ENCODE data around the gene WWP2. TPM values are rescaled to one million over a fixed set of nuclear protein-coding genes. Genes with fewer than 3 reads are reported as not detected.

The WWP2 gene
- total RNA-seq, 2 donors from 2014 or later = 144 to 146 TPM

DNA sequence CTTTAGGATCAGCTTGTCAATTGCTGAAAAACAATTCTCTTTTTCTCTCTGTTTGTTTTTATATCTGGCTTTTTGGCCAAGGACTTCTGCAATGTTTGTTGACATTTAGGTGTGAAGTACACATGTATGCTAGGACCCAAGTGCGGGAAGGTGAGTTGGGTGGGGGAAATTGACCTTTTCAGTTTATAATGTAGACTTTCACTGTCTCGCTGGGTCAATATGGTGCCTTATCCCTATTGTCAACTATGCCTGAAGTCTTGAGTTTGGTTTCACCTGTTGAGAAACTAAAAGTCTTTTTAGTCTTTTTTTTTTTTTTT is 9.5 kb downstream of the WWP2 start:
- H3K27me3 ChIP-seq (replicated peaks; ENCODE audit: insufficient read depth) = no peaks in the 10 kb centered on the region
- no peak for ATAC-seq (ENCODE audit: insufficient number of reproducible peaks, low FRiP score, low read depth)
- TF ChIP-seq, protein P1, sequence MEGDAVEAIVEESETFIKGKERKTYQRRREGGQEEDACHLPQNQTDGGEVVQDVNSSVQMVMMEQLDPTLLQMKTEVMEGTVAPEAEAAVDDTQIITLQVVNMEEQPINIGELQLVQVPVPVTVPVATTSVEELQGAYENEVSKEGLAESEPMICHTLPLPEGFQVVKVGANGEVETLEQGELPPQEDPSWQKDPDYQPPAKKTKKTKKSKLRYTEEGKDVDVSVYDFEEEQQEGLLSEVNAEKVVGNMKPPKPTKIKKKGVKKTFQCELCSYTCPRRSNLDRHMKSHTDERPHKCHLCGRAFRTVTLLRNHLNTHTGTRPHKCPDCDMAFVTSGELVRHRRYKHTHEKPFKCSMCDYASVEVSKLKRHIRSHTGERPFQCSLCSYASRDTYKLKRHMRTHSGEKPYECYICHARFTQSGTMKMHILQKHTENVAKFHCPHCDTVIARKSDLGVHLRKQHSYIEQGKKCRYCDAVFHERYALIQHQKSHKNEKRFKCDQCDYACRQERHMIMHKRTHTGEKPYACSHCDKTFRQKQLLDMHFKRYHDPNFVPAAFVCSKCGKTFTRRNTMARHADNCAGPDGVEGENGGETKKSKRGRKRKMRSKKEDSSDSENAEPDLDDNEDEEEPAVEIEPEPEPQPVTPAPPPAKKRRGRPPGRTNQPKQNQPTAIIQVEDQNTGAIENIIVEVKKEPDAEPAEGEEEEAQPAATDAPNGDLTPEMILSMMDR (IDR thresholded peaks at IDR 0.05) = no peak
- no peaks in the 10 kb centered on the region for H3K4me1 ChIP-seq (ENCODE audit: control insufficient read depth in 1 of 2, low read depth in 2 of 2)
- DNase-seq (ENCODE audit: low spot score) = no peak
- H3K9me3 ChIP-seq = peaks cover 4% of the 10 kb centered on the region
- H3K36me3 ChIP-seq = no peaks in the 10 kb centered on the region
- no peak overlapping the region for H3K27ac ChIP-seq
- H3K4me3 ChIP-seq = no peak overlapping the region

DNA sequence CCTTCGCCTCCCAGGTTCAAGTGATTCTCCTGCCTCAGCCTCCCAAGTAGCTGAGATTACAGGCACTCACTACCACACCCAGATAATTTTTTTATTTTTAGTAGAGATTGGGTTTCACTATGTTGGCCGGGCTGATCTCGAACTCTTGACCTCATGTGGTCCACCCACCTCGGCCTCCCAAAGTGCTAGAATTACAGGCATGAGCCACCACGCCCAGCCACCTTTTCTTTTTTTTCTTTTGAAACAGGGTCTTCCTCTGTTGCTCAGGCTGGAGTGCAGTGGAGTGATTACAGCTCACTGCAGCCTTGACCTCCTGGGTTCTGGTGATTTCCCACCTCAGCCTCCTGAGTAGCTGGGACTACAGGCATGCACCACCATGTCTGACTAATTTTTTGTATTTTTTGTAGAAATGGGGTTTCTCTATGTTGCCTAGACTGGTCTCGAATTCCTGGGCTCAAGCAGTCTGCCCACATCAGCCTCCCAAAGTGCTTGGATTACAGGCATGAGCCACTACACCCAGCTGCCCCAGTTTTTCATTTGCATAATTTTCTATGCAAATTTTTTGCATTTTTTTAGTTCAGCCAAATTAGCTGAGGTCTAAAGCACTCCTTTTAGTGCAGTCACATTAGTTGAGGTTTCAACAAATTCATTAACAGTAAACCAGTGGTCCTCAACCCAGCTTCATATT is 11.3 kb downstream of the WWP2 start:
- Histone ChIP-seq H3K36me3 (no peaks in the 10 kb centered on the region), H3K4me1 (ENCODE audit: control insufficient read depth in 1 of 2, low read depth in 2 of 2) (no peaks in the 10 kb centered on the region), H3K27me3 (replicated peaks; ENCODE audit: insufficient read depth) (no peaks in the 10 kb centered on the region), H3K27ac (no peak overlapping the region), H3K9me3 (peaks cover 4% of the 10 kb centered on the region), H3K4me3 (no peak overlapping the region)
- TF ChIP-seq, protein P1 (IDR thresholded peaks at IDR 0.05) = no peak
- ATAC-seq (ENCODE audit: insufficient number of reproducible peaks, low FRiP score, low read depth) (no peak), DNase-seq (ENCODE audit: low spot score) (no peak)

DNA sequence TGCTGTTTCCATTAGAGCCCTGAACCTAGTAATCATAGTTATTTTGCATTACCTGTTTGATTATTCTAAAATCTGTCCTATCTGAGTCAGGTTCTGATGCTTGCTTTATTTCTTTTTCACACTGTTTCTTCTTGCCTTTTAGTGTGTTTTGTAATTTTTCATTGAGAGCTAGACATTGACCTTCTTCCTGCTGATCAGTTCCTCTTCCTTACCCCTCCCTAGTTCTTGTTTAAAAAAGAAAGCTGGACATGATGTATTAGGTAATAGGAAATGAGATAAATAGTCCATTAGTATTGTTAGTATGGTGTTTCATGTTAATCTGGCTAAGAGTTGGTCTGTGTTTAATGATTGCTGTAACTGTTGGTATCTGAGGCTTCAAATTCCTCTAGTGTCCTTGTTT is 13.4 kb downstream of the WWP2 start:
- H3K36me3 ChIP-seq = no peaks in the 10 kb centered on the region
- H3K9me3 ChIP-seq = peaks cover 4% of the 10 kb centered on the region
- DNase-seq (ENCODE audit: low spot score) (no peak), ATAC-seq (ENCODE audit: insufficient number of reproducible peaks, low FRiP score, low read depth) (no peak)
- no peaks in the 10 kb centered on the region for H3K4me1 ChIP-seq (ENCODE audit: control insufficient read depth in 1 of 2, low read depth in 2 of 2)
- no peaks in the 10 kb centered on the region for H3K27me3 ChIP-seq (replicated peaks; ENCODE audit: insufficient read depth)
- H3K4me3 ChIP-seq = no peak overlapping the region
- no peak overlapping the region for H3K27ac ChIP-seq
- TF ChIP-seq, protein P1 (IDR thresholded peaks at IDR 0.05) = no peak

DNA sequence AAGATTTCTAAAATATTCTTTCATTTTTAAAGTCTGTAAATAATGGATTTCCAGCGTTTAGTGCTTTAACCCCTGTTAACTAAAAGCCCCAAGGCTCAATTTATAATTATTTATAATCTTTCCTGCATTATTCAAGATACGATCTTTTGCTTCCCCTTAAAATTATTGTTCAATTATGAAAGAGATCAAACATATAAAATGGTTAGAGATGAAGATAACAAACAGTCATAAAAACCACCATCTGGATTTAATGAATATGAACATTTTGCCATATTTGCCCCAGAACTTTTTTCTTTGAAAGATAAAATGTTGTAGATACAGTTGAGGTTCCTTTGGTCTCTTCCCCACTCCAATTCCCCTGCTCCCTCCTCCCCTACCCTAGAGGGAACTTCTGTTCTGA is 17.6 kb downstream of the WWP2 start:
- Histone ChIP-seq H3K27me3 (replicated peaks; ENCODE audit: insufficient read depth) (no peaks in the 10 kb centered on the region), H3K27ac (no peak overlapping the region), H3K9me3 (peaks cover 4% of the 10 kb centered on the region), H3K36me3 (no peaks in the 10 kb centered on the region), H3K4me1 (ENCODE audit: control insufficient read depth in 1 of 2, low read depth in 2 of 2) (no peaks in the 10 kb centered on the region), H3K4me3 (no peak overlapping the region)
- no peak for ATAC-seq (ENCODE audit: insufficient number of reproducible peaks, low FRiP score, low read depth)
- DNase-seq (ENCODE audit: low spot score) = no peak
- TF ChIP-seq, protein P1 (IDR thresholded peaks at IDR 0.05) = no peak

DNA sequence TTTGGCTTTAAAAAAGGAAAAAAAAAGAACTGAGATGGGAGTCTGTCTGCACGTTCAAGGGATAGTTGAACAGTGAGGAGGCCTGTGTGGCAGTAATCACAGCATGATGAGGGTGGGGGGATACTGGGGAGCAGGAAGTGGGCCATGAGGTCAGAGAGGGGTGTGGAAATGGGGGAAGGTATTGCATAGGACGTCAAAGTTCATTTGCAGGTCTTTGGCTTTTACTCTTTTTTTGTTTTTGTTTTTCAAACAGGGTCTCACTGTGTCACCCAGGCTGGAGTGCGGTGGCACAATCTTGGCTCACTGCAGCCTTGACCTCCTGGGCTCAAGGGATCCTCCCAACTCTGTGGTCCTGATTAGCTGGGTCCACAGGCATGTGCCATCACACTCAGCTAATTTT is 19.0 kb downstream of the WWP2 start:
- Histone ChIP-seq H3K27ac (no peak overlapping the region), H3K4me3 (no peak overlapping the region), H3K4me1 (ENCODE audit: control insufficient read depth in 1 of 2, low read depth in 2 of 2) (no peaks in the 10 kb centered on the region), H3K36me3 (no peaks in the 10 kb centered on the region), H3K9me3 (peaks cover under 1% of the 10 kb centered on the region), H3K27me3 (replicated peaks; ENCODE audit: insufficient read depth) (no peaks in the 10 kb centered on the region)
- DNase-seq (ENCODE audit: low spot score) (no peak), ATAC-seq (ENCODE audit: insufficient number of reproducible peaks, low FRiP score, low read depth) (no peak)
- TF ChIP-seq, protein P1 (IDR thresholded peaks at IDR 0.05) = no peak

Data from thoracic aorta (tissue), 2 donors.